ENCODE measurements around the gene PARVA. TPM values are rescaled to one million over a fixed set of nuclear protein-coding genes. Genes with fewer than 3 reads are reported as not detected.

Gene PARVA
- total RNA-seq, 2 experiments from 2014 or later, result not detected

DNA sequence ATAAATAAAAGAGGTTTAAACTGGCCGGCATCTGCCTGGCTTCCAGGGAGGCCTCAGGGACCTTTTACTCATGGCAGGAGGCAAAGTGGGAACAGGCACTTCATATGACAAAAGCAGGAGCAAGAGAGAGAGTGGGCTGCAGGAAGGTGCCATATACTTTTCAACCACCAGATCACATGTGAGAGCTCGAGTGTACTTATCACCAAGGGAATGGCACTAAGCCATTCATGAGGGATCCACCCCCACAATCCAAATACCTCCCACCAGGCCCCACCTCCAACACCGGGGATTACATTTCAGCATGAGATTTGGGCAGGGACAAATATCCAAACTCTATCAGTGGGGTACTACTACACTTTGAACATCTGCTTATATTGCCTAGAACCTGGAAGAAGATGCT lies 126.5 kb downstream of the PARVA start:
- Histone ChIP-seq H3K4me2 (ENCODE audit: low read length) (no peak overlapping the region), H4K20me1 (ENCODE audit: insufficient read depth, low read length) (no peaks in the 10 kb centered on the region), H3K79me2 (ENCODE audit: insufficient read depth, low read depth, low read length) (no peaks in the 10 kb centered on the region), H3K9me2 (ENCODE audit: insufficient read depth, low read length) (no peaks in the 10 kb centered on the region), H3K36me3 (ENCODE audit: insufficient read depth, low read length) (no peaks in the 10 kb centered on the region), H2AFZ (ENCODE audit: low read length) (no peak overlapping the region), H3K9me3 (ENCODE audit: low read length) (no peaks in the 10 kb centered on the region), H3K4me1 (ENCODE audit: insufficient read depth, low read length, poor library complexity, severe bottlenecking) (no peaks in the 10 kb centered on the region), H3K27ac (ENCODE audit: low read depth, low read length, poor library complexity, severe bottlenecking) (no peak overlapping the region), H3K4me3 (ENCODE audit: low read depth, low read length, poor library complexity, severe bottlenecking) (no peak overlapping the region)
- TF ChIP-seq EZH2phosphoT487 (IDR thresholded peaks at IDR 0.05; ENCODE audit: borderline replicate concordance, low read depth, low read length), result no peak
- TF ChIP-seq, protein P1, sequence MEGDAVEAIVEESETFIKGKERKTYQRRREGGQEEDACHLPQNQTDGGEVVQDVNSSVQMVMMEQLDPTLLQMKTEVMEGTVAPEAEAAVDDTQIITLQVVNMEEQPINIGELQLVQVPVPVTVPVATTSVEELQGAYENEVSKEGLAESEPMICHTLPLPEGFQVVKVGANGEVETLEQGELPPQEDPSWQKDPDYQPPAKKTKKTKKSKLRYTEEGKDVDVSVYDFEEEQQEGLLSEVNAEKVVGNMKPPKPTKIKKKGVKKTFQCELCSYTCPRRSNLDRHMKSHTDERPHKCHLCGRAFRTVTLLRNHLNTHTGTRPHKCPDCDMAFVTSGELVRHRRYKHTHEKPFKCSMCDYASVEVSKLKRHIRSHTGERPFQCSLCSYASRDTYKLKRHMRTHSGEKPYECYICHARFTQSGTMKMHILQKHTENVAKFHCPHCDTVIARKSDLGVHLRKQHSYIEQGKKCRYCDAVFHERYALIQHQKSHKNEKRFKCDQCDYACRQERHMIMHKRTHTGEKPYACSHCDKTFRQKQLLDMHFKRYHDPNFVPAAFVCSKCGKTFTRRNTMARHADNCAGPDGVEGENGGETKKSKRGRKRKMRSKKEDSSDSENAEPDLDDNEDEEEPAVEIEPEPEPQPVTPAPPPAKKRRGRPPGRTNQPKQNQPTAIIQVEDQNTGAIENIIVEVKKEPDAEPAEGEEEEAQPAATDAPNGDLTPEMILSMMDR (conservative IDR thresholded peaks at IDR 0.05; ENCODE audit: low read length), result no peak
- CTCF ChIA-PET (ENCODE audit: unreplicated experiment), result no interaction called here
- POLR2A ChIA-PET, result no interaction called here
- intact Hi-C loops (cut with micrococcal nuclease; ENCODE audit: unreplicated experiment), result no loop called here
- no TSS peak for BruUV-seq (replicated peaks)
- no peak for DNase-seq (ENCODE audit: low spot score)

DNA sequence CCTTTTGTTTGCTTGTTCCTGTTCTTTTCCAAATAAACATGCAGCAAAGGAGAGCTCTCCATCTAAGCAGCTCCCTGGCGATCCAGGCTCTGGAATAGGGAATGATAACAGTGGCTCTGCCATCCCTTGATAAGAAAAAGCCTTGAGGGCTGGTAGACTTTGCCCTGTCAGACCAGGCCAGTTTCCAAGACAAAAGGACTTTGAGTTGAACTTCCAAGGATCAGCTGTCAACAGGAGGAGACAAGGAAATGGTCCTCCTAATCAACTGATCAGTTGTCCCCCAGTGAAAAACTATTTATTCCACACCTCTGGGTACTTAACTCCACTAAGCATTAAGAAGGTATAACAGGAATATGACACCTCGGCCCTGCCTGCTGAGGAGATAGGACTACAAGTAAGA lies 127.8 kb downstream of the PARVA start:
- no TSS peak for BruUV-seq (replicated peaks)
- Histone ChIP-seq H3K4me3 (ENCODE audit: low read depth, low read length, poor library complexity, severe bottlenecking) (no peak overlapping the region), H3K9me2 (ENCODE audit: insufficient read depth, low read length) (no peaks in the 10 kb centered on the region), H3K27ac (ENCODE audit: low read depth, low read length, poor library complexity, severe bottlenecking) (no peak overlapping the region), H3K36me3 (ENCODE audit: insufficient read depth, low read length) (no peaks in the 10 kb centered on the region), H3K4me1 (ENCODE audit: insufficient read depth, low read length, poor library complexity, severe bottlenecking) (no peaks in the 10 kb centered on the region), H3K4me2 (ENCODE audit: low read length) (no peak overlapping the region), H2AFZ (ENCODE audit: low read length) (no peak overlapping the region), H4K20me1 (ENCODE audit: insufficient read depth, low read length) (no peaks in the 10 kb centered on the region), H3K79me2 (ENCODE audit: insufficient read depth, low read depth, low read length) (no peaks in the 10 kb centered on the region), H3K9me3 (ENCODE audit: low read length) (no peaks in the 10 kb centered on the region)
- intact Hi-C loops (cut with micrococcal nuclease; ENCODE audit: unreplicated experiment), result no loop called here
- ChIA-PET CTCF (ENCODE audit: unreplicated experiment) (interaction anchor here (0.6 kb wide), 1 partner anchor 18 kb away, joined by 3 read pairs; no protein-coding TSS in a partner anchor), POLR2A (no interaction called here)
- DNase-seq (ENCODE audit: low spot score), result no peak
- TF ChIP-seq, protein P1 (conservative IDR thresholded peaks at IDR 0.05; ENCODE audit: low read length), result no peak
- TF ChIP-seq EZH2phosphoT487 (IDR thresholded peaks at IDR 0.05; ENCODE audit: borderline replicate concordance, low read depth, low read length), result no peak

DNA sequence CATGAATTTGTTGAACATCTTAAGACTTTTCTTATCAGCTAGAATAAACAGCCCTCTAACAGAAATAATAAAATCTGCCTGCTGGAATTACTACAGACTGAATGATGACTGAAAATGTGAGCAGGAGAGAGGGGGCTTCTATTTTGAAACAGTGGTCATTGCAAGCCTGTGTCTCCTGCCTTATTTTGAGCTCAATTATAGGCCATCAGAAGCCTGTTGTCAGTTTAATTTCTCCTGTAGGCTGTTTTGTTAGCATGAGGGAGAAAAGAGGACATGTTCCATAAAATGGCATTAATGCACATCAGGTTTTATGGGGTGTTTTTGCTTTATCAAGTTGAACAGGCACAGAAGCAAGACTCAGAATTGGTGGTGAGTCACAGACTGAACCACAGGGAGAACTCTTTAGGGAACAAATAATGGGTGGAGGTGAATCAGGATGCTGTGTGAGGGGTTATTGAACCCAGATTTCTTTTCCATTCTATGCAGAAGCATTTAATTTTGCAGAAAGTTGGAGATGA lies 129.1 kb downstream of the PARVA start:
- Histone ChIP-seq H3K27ac (ENCODE audit: low read depth, low read length, poor library complexity, severe bottlenecking) (no peak overlapping the region), H4K20me1 (ENCODE audit: insufficient read depth, low read length) (no peaks in the 10 kb centered on the region), H3K79me2 (ENCODE audit: insufficient read depth, low read depth, low read length) (no peaks in the 10 kb centered on the region), H3K4me2 (ENCODE audit: low read length) (no peak overlapping the region), H3K4me3 (ENCODE audit: low read depth, low read length, poor library complexity, severe bottlenecking) (no peak overlapping the region), H3K9me2 (ENCODE audit: insufficient read depth, low read length) (no peaks in the 10 kb centered on the region), H2AFZ (ENCODE audit: low read length) (no peak overlapping the region), H3K4me1 (ENCODE audit: insufficient read depth, low read length, poor library complexity, severe bottlenecking) (no peaks in the 10 kb centered on the region), H3K9me3 (ENCODE audit: low read length) (no peaks in the 10 kb centered on the region), H3K36me3 (ENCODE audit: insufficient read depth, low read length) (no peaks in the 10 kb centered on the region)
- intact Hi-C loops (cut with micrococcal nuclease; ENCODE audit: unreplicated experiment), result no loop called here
- TF ChIP-seq, protein P1 (conservative IDR thresholded peaks at IDR 0.05; ENCODE audit: low read length), result no peak
- TF ChIP-seq EZH2phosphoT487 (IDR thresholded peaks at IDR 0.05; ENCODE audit: borderline replicate concordance, low read depth, low read length), result no peak
- no TSS peak for BruUV-seq (replicated peaks)
- no peak for DNase-seq (ENCODE audit: low spot score)
- POLR2A ChIA-PET, result no interaction called here
- CTCF ChIA-PET (ENCODE audit: unreplicated experiment), result no interaction called here
